ENCODE measurements around the gene CRBN.

The CRBN gene

DNA sequence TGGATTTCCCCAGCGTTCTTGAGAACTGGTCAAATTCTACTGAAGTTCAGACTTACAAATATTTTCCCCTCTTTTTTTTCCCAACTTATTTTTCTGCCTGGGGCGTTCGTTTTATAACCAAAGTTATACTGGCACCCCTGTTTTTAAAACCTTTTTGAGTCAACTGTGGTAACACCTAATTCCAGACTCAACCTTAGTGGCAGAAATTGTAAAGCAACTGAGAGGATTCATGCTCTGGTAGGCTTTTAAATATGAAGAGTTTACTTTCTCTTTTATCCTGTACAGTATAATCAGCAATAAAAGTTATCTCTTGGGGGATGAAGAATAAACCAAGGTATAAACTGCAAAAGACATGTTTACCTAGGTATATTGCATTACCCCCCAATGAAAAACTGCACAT is 71.6 kb downstream of the CRBN start:
- no peaks in the 10 kb centered on the region for H3K36me3 Mint-ChIP-seq (ENCODE audit: low read depth)
- TF ChIP-seq, protein P1, sequence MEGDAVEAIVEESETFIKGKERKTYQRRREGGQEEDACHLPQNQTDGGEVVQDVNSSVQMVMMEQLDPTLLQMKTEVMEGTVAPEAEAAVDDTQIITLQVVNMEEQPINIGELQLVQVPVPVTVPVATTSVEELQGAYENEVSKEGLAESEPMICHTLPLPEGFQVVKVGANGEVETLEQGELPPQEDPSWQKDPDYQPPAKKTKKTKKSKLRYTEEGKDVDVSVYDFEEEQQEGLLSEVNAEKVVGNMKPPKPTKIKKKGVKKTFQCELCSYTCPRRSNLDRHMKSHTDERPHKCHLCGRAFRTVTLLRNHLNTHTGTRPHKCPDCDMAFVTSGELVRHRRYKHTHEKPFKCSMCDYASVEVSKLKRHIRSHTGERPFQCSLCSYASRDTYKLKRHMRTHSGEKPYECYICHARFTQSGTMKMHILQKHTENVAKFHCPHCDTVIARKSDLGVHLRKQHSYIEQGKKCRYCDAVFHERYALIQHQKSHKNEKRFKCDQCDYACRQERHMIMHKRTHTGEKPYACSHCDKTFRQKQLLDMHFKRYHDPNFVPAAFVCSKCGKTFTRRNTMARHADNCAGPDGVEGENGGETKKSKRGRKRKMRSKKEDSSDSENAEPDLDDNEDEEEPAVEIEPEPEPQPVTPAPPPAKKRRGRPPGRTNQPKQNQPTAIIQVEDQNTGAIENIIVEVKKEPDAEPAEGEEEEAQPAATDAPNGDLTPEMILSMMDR (IDR thresholded peaks at IDR 0.05; ENCODE audit: unreplicated experiment in 3 of 3) = no peak
- H3K4me3 Mint-ChIP-seq = no peak overlapping the region

GRCh38 chr3:3107181-3107580 is 72.3 kb downstream of the CRBN start:
- Mint-ChIP-seq H3K27me3 (ENCODE audit: low read depth) (no peaks in the 10 kb centered on the region), H3K36me3 (ENCODE audit: low read depth) (no peaks in the 10 kb centered on the region), H3K27ac (no peak overlapping the region), H3K4me3 (no peak overlapping the region), H3K4me1 (no peaks in the 10 kb centered on the region), H3K9me3 (no peaks in the 10 kb centered on the region)
- TF ChIP-seq, protein P1 (IDR thresholded peaks at IDR 0.05; ENCODE audit: unreplicated experiment in 3 of 3) = no peak

More for the DNA sequence above, 71.6 kb downstream of the CRBN start:
- no peaks in the 10 kb centered on the region for H3K27me3 Mint-ChIP-seq (ENCODE audit: low read depth)
- H3K9me3 Mint-ChIP-seq = no peaks in the 10 kb centered on the region
- no peaks in the 10 kb centered on the region for H3K4me1 Mint-ChIP-seq
- H3K27ac Mint-ChIP-seq = no peak overlapping the region

- Mint-ChIP-seq H3K27ac (no peak overlapping the region), H3K36me3 (ENCODE audit: low read depth) (no peaks in the 10 kb centered on the region), H3K4me3 (no peak overlapping the region), H3K4me1 (no peaks in the 10 kb centered on the region), H3K9me3 (no peaks in the 10 kb centered on the region), H3K27me3 (ENCODE audit: low read depth) (no peaks in the 10 kb centered on the region)
- TF ChIP-seq, protein P1 (IDR thresholded peaks at IDR 0.05; ENCODE audit: unreplicated experiment in 3 of 3) = no peak
These were observed 73.7 kb downstream of the CRBN start for GRCh38 chr3:3105815-3106214.

DNA sequence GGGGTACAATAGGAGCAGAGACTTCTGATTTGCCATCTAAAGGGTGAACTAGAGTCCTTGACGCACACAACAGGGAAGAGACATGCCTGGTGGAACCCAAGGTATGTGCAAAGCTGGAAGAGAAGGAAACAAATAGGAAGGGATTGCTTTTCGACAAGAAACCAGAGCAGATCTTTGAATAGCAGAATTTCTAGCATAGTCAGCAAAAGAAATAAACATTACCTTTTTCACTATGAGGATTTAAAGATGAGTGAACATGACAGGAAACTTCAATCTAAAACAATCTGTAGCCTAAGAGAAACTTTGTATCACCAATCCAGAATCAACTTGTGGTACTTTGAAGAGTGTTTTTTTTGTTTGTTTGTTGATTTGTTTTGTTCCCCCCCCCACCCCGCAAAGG is 74.2 kb downstream of the CRBN start:
- H3K9me3 Mint-ChIP-seq = no peaks in the 10 kb centered on the region
- H3K27ac Mint-ChIP-seq = no peak overlapping the region
- no peaks in the 10 kb centered on the region for H3K36me3 Mint-ChIP-seq (ENCODE audit: low read depth)
- TF ChIP-seq, protein P1 (IDR thresholded peaks at IDR 0.05; ENCODE audit: unreplicated experiment in 3 of 3) = no peak
- H3K27me3 Mint-ChIP-seq (ENCODE audit: low read depth) = no peaks in the 10 kb centered on the region
- H3K4me3 Mint-ChIP-seq = no peak overlapping the region
- no peaks in the 10 kb centered on the region for H3K4me1 Mint-ChIP-seq

DNA sequence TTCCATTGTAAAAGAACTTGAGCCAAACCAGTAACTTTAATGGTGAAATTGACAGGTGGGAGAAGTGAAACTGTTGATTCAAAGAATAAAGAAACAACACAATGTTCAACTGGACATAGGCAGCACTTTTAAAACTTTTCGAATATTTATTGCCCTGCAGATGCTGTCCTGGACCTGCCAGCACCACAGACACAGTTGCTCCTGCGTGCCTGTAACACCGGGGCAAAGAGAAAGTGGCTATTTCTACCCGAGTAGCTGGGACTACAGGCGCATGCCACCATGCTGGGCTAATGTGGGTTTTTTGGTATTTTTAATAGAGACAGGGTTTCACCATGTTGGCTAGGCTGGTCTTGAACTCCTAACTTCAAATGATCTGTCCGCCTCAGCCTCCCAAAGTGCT is 76.7 kb downstream of the CRBN start:
- H3K36me3 Mint-ChIP-seq (ENCODE audit: low read depth) = no peaks in the 10 kb centered on the region
- no peak overlapping the region for H3K27ac Mint-ChIP-seq

More for the DNA sequence above, 76.7 kb downstream of the CRBN start:
- Mint-ChIP-seq H3K4me3 (no peak overlapping the region), H3K27me3 (ENCODE audit: low read depth) (no peaks in the 10 kb centered on the region), H3K9me3 (no peaks in the 10 kb centered on the region), H3K4me1 (no peaks in the 10 kb centered on the region)
- TF ChIP-seq, protein P1 (IDR thresholded peaks at IDR 0.05; ENCODE audit: unreplicated experiment in 3 of 3) = no peak
